ENCODE results near the gene MAP4. TPM values are rescaled to one million over a fixed set of nuclear protein-coding genes. Genes with fewer than 3 reads are reported as not detected.

The MAP4 gene
- total and polyA plus RNA-seq, 8 donors: 34.5 to 127 (median 72.2) TPM

DNA sequence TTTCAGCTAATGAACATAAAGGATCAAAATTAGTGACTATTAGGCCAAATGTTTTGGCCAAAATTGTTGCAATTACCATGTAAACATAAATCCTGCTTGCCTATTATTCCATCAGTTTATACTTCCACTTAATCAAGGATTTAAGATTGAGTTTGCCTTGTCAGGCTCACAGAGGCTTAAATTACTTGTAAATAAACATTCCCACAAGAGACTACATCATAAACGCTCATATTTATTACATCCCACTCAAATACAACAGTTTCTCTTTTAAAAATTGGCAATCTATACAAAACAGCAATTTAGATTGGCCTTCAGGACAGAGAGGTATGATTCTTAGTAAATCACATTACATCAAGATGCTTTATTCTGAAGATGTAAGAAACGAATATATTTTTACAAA lies 9.9 kb upstream of the MAP4 start:
- TF ChIP-seq, protein P1, sequence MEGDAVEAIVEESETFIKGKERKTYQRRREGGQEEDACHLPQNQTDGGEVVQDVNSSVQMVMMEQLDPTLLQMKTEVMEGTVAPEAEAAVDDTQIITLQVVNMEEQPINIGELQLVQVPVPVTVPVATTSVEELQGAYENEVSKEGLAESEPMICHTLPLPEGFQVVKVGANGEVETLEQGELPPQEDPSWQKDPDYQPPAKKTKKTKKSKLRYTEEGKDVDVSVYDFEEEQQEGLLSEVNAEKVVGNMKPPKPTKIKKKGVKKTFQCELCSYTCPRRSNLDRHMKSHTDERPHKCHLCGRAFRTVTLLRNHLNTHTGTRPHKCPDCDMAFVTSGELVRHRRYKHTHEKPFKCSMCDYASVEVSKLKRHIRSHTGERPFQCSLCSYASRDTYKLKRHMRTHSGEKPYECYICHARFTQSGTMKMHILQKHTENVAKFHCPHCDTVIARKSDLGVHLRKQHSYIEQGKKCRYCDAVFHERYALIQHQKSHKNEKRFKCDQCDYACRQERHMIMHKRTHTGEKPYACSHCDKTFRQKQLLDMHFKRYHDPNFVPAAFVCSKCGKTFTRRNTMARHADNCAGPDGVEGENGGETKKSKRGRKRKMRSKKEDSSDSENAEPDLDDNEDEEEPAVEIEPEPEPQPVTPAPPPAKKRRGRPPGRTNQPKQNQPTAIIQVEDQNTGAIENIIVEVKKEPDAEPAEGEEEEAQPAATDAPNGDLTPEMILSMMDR (IDR thresholded peaks at IDR 0.05): no peak
- peaks cover 6 to 19% (median 8%) of the 10 kb centered on the region in 3 donors for H3K4me1 ChIP-seq
- no peaks in the 10 kb centered on the region for H3K27me3 ChIP-seq
- WGBS, 2 donors: 62% methylated on average over 2 of the region's 2 CpGs
- H3K36me3 ChIP-seq: no peaks in the 10 kb centered on the region
- ATAC-seq: no peak
- no peak for FAIRE-seq
- intact Hi-C loops (cut with DNase I): no loop called here
- no peaks in the 10 kb centered on the region for H3K9me3 ChIP-seq
- H3K4me3 ChIP-seq: no peak overlapping the region
- DNase-seq: no peak
- peak overlapping the region in 1 of 4 donors; percentile 13 for H3K27ac ChIP-seq

DNA sequence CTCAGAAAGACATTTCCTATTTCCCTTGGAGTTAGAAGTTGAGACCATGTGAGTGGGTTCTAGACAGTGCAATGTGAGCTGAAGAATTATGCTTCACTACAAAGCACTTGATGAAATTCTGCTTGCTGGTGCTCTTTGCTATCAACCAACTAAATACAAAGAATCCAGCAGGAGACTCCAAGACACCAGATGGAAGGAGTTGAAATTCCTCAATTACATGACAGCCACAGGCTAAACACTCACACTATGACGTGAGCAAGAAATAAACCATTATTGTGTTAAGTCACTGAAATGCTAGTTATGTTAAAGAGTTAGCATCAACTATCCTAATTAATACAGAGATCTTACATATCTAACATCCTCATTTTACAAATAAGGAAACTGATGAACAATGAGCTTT lies 8.2 kb upstream of the MAP4 start:
- FAIRE-seq: no peak
- TF ChIP-seq, protein P1 (IDR thresholded peaks at IDR 0.05): no peak
- DNase-seq: no peak
- WGBS, 2 donors: 84 to 96% methylated on average over 1 of the region's 1 CpG
- no peak overlapping the region for H3K4me3 ChIP-seq
- H3K27ac ChIP-seq: no peak overlapping the region
- H3K27me3 ChIP-seq: no peaks in the 10 kb centered on the region
- intact Hi-C loops (cut with DNase I): no loop called here
- H3K36me3 ChIP-seq: no peaks in the 10 kb centered on the region
- H3K4me1 ChIP-seq: peaks cover 11 to 27% (median 12%) of the 10 kb centered on the region in 3 donors
- H3K9me3 ChIP-seq: no peaks in the 10 kb centered on the region
- no peak for ATAC-seq

DNA sequence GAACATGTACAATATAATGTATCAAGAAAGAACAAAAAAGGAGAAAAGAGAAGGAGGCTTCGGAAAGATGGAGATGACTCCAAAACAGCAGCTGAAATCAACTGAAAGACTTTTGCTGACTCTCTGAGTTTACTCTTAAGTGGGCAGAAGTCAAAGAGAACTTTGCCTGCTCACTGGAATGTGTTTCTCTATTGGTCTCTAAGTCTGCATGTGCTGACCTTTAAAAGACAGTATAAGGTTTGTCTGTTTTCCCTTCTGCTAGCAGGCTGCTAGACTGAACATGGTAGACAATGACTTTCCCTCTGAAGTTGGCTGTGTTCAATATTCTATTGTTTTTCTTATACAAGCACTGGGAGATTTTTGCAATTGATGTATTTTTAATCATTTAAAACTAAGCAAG lies 7.2 kb upstream of the MAP4 start:
- intact Hi-C loops (cut with DNase I): no loop called here
- no peaks in the 10 kb centered on the region for H3K9me3 ChIP-seq
- H3K27me3 ChIP-seq: no peaks in the 10 kb centered on the region
- no peak for FAIRE-seq
- TF ChIP-seq, protein P1 (IDR thresholded peaks at IDR 0.05): no peak
- H3K27ac ChIP-seq: no peak overlapping the region
- peaks cover 15 to 32% (median 16%) of the 10 kb centered on the region in 3 donors for H3K4me1 ChIP-seq
- no peak overlapping the region for H3K4me3 ChIP-seq
- 90 to 92% methylated on average over 1 of the region's 1 CpG for WGBS, 2 donors
- no peaks in the 10 kb centered on the region for H3K36me3 ChIP-seq
- no peak for ATAC-seq
- DNase-seq: no peak

DNA sequence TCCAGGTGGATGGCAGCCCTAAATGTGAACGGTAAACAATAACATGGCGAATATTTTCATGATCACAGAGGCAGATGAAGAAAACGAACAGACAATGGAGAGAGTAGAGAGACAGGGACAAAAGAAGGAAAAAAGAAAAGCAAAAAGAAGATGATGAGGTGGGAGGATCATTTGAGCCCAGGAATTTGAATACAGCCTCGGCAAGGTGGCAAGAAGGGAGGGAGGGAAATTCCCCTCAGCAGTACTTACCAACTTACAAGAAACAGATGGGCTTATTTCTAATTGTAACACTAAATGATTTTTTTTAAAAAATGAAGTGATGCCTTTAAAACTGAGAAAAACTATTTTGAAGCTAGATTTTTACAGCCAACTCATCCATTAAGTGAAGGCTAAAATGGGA lies 6.0 kb upstream of the MAP4 start:
- Histone ChIP-seq H3K36me3 (no peaks in the 10 kb centered on the region), H3K9me3 (no peaks in the 10 kb centered on the region), H3K4me1 (peaks cover 25 to 34% (median 26%) of the 10 kb centered on the region in 3 donors), H3K27me3 (no peaks in the 10 kb centered on the region), H3K4me3 (no peak overlapping the region), H3K27ac (no peak overlapping the region)
- 88 to 90% methylated on average over 4 of the region's 4 CpGs for WGBS, 2 donors
- FAIRE-seq (no peak), DNase-seq (no peak), ATAC-seq (no peak)
- intact Hi-C loops (cut with DNase I): no loop called here
- TF ChIP-seq, protein P1 (IDR thresholded peaks at IDR 0.05): no peak

DNA sequence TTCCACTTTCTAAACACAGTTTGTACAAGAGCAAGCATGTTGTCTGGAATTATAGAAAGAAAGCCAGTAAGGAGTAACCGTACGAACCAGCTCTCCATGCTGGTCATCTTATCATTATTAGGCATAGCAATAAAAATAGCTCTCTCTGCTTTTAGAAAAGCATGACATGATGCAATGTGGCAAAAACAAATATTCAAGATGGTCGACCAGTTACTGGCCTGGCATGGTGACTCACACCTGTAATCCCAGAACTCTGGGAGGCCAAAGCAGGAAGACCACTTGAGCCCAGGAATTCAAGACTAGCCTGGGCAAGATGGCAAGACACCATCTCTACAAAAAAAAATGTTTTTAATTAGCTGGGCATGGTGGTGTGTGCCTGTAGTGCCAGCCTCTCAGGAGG lies 2.6 kb upstream of the MAP4 start:
- TF ChIP-seq, protein P1 (IDR thresholded peaks at IDR 0.05): no peak
- no peaks in the 10 kb centered on the region for H3K36me3 ChIP-seq
- peak overlapping the region in 2 of 4 donors; percentile 1 to 14 for H3K27ac ChIP-seq
- H3K9me3 ChIP-seq: no peaks in the 10 kb centered on the region
- H3K4me3 ChIP-seq: no peak overlapping the region
- FAIRE-seq: no peak
- 24 to 28% methylated on average over 3 of the region's 3 CpGs for WGBS, 2 donors
- H3K27me3 ChIP-seq: no peaks in the 10 kb centered on the region
- intact Hi-C loops (cut with DNase I): no loop called here
- DNase-seq: peak in 1 of 6 donors; percentile 41
- peak in 3 of 4 donors; percentile 22 to 31 (median 23) for ATAC-seq
- H3K4me1 ChIP-seq: peaks cover 42 to 54% (median 49%) of the 10 kb centered on the region in 3 donors
